Ectodermal cell (in vitro differentiated cells): ENCODE data around the gene SLC1A5.
"Not testable (repeated sequence)": the region's sequence is repeated elsewhere in the genome, so short reads cannot be mapped to it uniquely, and the experiment has no call there.

Source experiments
- H3K27ac ChIP-seq: 2 replicates; pipeline ENCODE4 v1.7.0; 2013; ENCODE audit warnings: mild to moderate bottlenecking, low read depth, low read length; ENCODE audit not compliant: insufficient read depth, poor library complexity, severe bottlenecking
- H3K27me3 ChIP-seq: 2 replicates; pipeline ENCODE4 v1.7.0; 2013; ENCODE audit warnings: mild to moderate bottlenecking, low read length; ENCODE audit not compliant: insufficient read depth, control insufficient read depth, poor library complexity, severe bottlenecking
- H3K36me3 ChIP-seq: one replicate; pipeline ENCODE4 v1.7.0; 2013; ENCODE audit warnings: low read length; ENCODE audit not compliant: control insufficient read depth, insufficient read depth
- H3K4me1 ChIP-seq: one replicate; pipeline ENCODE4 v1.7.0; 2013; ENCODE audit warnings: low read length; ENCODE audit not compliant: control insufficient read depth, insufficient read depth
- H3K4me3 ChIP-seq: 2 replicates; pipeline ENCODE4 v1.7.0; 2013; ENCODE audit warnings: low read depth, low read length, control low read depth; ENCODE audit not compliant: insufficient read depth
- H3K9me3 ChIP-seq: 2 replicates; pipeline ENCODE4 v1.7.0; 2013; ENCODE audit warnings: mild to moderate bottlenecking, low read length, moderate library complexity; ENCODE audit not compliant: control insufficient read depth
- WGBS, 2 experiments: methylation state at CpG; one replicate each; pipeline ENCODE4 v1.1.7; 2013; ENCODE audit warnings: missing lambda C conversion rate in 2 of 2; 5-methylcytosine and 5-hydroxymethylcytosine counted together

SLC1A5 gene

GRCh38 chr19:46785054-46785979 lies 3.1 kb downstream of the SLC1A5 start:
- H3K27me3 ChIP-seq = no peaks in the 10 kb centered on the region
- peaks cover 23% of the 10 kb centered on the region for H3K4me1 ChIP-seq
- no peaks in the 10 kb centered on the region for H3K9me3 ChIP-seq
- WGBS, 2 experiments = 81 to 84% methylated on average over 19 of the region's 19 CpGs
- peak overlapping the region; percentile 91 for H3K27ac ChIP-seq
- H3K36me3 ChIP-seq = peaks cover 20% of the 10 kb centered on the region
- H3K4me3 ChIP-seq = peak overlapping the region; percentile 89

GRCh38 chr19:46784262-46785053 lies 3.9 kb downstream of the SLC1A5 start:
- peak overlapping the region; percentile 36 for H3K4me3 ChIP-seq
- H3K9me3 ChIP-seq = no peaks in the 10 kb centered on the region
- H3K27me3 ChIP-seq = no peaks in the 10 kb centered on the region
- peak overlapping the region; percentile 91 for H3K27ac ChIP-seq
- H3K36me3 ChIP-seq = peaks cover 22% of the 10 kb centered on the region
- WGBS, 2 experiments = 39 to 41% methylated on average over 17 of the region's 17 CpGs
- peaks cover 23% of the 10 kb centered on the region for H3K4me1 ChIP-seq

DNA sequence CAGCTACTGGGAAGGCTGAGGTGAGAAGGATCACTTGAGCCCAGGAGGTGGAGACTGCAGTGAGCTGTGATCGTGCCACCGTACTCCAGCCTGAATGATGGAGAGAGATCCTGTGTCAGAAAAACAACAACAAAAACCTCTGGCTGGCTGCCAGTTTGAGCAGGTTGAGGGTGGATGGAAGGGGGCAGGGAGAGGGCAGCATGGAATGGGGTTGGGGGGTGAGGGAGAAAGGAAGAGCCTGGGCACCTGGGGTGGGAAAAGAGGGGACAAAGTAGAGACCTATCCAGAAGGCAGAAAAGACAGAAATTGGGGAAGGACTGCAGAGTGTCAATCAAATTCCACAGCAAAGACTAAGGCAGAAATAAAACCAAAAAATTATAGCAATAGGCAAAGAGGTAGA lies 4.7 kb downstream of the SLC1A5 start:
- H3K9me3 ChIP-seq = no peaks in the 10 kb centered on the region
- peaks cover 25% of the 10 kb centered on the region for H3K36me3 ChIP-seq
- H3K27me3 ChIP-seq = no peaks in the 10 kb centered on the region
- H3K4me3 ChIP-seq = no peak overlapping the region
- 89 to 91% methylated on average over 2 of the region's 2 CpGs for WGBS, 2 experiments
- peak overlapping the region; percentile 38 for H3K27ac ChIP-seq
- H3K4me1 ChIP-seq = peaks cover 23% of the 10 kb centered on the region

GRCh38 chr19:46782355-46783019 lies 5.9 kb downstream of the SLC1A5 start:
- H3K27me3 ChIP-seq = no peaks in the 10 kb centered on the region
- H3K9me3 ChIP-seq = no peaks in the 10 kb centered on the region
- no peak overlapping the region for H3K4me3 ChIP-seq
- H3K36me3 ChIP-seq = peaks cover 33% of the 10 kb centered on the region
- H3K27ac ChIP-seq = no peak overlapping the region
- 95 to 97% methylated on average over 7 of the region's 7 CpGs for WGBS, 2 experiments
- peaks cover 23% of the 10 kb centered on the region for H3K4me1 ChIP-seq

DNA sequence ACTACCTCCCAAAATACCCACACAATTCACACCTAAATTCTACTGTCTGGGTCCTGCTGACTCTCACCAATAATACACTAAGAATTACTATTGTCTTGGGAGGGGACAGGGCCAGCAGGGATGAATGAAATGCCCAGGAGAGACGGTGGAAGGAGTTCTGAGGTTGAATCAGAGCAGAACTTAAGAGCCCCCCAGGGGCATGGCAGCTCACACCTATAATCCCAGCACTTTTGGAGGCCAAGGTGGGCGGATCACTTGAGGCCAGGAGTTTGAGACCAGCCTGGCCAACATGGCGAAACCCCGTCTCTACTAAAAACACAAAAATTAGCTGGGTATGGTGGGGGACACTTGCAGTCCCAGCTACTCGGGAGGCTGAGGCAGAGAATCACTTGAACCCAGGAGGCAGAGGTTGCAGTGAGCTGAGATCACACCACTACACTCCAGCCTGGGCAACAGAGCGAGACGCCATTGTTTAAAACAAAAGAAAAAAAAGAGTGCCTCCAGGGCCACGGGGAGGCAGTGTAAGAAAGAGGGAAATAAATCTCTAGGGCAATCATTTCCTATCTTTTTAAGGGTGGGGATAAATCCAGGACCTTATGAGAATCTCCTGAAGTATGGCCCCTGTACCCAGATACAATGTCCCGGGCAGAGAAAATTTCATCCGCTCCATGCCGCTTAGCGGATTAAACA lies 10.3 kb downstream of the SLC1A5 start:
- WGBS, 2 experiments = 93 to 96% methylated on average over 12 of the region's 12 CpGs
- H3K36me3 ChIP-seq = peaks cover 51% of the 10 kb centered on the region
- H3K27me3 ChIP-seq, H3K9me3 ChIP-seq, H3K27ac ChIP-seq, H3K4me3 ChIP-seq, H3K4me1 ChIP-seq: not testable (repeated sequence)

DNA sequence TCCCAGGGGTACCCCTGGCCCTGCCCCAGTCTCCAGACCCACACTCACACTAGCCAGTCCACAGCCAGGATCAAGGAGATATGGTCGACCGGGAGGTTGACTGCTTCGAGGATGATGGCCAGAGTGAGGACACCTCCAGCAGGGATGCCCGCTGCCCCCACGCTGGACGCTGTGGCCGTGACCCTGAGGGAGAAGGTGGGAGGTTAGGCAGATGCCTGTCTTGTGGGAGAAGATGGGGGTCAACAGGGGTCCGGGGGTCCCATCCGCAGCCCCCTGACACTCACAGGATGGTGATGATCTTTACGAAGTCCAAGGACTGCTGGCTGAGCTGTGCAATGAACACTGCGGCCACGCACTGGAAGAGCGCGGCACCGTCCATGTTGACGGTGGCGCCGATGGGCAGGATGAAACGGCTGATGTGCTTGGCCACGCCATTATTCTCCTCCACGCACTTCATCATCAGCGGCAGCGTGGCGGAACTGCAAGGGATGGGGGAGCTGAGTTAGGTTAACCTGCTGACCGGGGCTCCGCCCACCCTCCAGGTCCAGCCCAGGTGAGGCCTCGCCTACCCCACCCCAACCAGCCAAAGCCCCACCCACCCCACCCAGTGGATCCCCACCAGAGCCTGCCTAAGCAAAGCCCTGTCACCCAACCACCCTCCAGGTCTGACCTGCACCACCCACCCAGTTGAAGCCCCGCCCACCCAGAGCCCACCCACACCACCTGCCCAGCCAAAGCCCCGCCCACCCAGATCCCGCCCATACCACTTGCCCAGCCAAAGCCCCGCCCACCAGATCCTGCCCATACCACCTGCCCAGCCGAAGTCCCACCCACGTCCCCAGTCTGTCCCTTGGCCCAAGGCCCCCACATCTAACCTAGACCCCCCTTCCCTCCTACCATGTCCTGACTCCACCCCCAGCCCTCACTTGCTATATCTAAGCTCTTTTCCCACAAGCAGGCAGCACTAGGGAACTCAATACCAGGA lies 11.2 kb downstream of the SLC1A5 start:
- Histone ChIP-seq H3K36me3 (peaks cover 42% of the 10 kb centered on the region), H3K4me3 (no peak overlapping the region), H3K27ac (no peak overlapping the region), H3K27me3 (no peaks in the 10 kb centered on the region), H3K9me3 (no peaks in the 10 kb centered on the region), H3K4me1 (no peaks in the 10 kb centered on the region)
- WGBS, 2 experiments = 95% methylated on average over 31 to 33 of the region's 33 CpGs

GRCh38 chr19:46775642-46776258 lies 12.6 kb downstream of the SLC1A5 start:
- H3K27me3 ChIP-seq = no peaks in the 10 kb centered on the region
- H3K4me1 ChIP-seq = no peaks in the 10 kb centered on the region
- 98% methylated on average over 11 of the region's 11 CpGs for WGBS, 2 experiments
- H3K27ac ChIP-seq = no peak overlapping the region
- peaks cover 33% of the 10 kb centered on the region for H3K36me3 ChIP-seq
- H3K9me3 ChIP-seq = no peaks in the 10 kb centered on the region
- H3K4me3 ChIP-seq = no peak overlapping the region

GRCh38 chr19:46773018-46773399 lies 15.4 kb downstream of the SLC1A5 start:
- 93 to 96% methylated on average over 7 of the region's 7 CpGs for WGBS, 2 experiments
- Histone ChIP-seq H3K27me3 (no peaks in the 10 kb centered on the region), H3K4me3 (no peak overlapping the region), H3K36me3 (peaks cover 19% of the 10 kb centered on the region), H3K9me3 (no peaks in the 10 kb centered on the region), H3K4me1 (no peaks in the 10 kb centered on the region), H3K27ac (no peak overlapping the region)
